ENCODE results near the gene UAP1. TPM values are rescaled to one million over a fixed set of nuclear protein-coding genes. Genes with fewer than 3 reads are reported as not detected.

UAP1 gene
- total and polyA plus RNA-seq, 8 donors = 38.7 to 53.8 (median 46.6) TPM

- no peak for TF ChIP-seq CTCF (IDR thresholded peaks at IDR 0.05)
- no peak overlapping the region for H3K27ac ChIP-seq
- 89 to 95% methylated on average over 5 of the region's 5 CpGs for WGBS, 2 donors
- intact Hi-C loops (cut with DNase I) = no loop called here
- FAIRE-seq (no peak), DNase-seq (no peak), ATAC-seq (no peak)
- H3K4me3 ChIP-seq = no peak overlapping the region
- no peaks in the 10 kb centered on the region for H3K27me3 ChIP-seq
- H3K36me3 ChIP-seq = peaks cover 0 to 63% (median 6%) of the 10 kb centered on the region in 3 donors
- H3K9me3 ChIP-seq = no peaks in the 10 kb centered on the region
- peaks cover 5 to 25% (median 9%) of the 10 kb centered on the region in 3 donors for H3K4me1 ChIP-seq
Observed at GRCh38 chr1:162587761-162588260, 26.3 kb downstream of the UAP1 start.

GRCh38 chr1:162590101-162590500 is 28.6 kb downstream of the UAP1 start:
- no peak overlapping the region for H3K4me3 ChIP-seq
- no peak for TF ChIP-seq CTCF (IDR thresholded peaks at IDR 0.05)
- no peak for FAIRE-seq
- peaks cover 0 to 66% (median 6%) of the 10 kb centered on the region in 3 donors for H3K36me3 ChIP-seq
- intact Hi-C loops (cut with DNase I) = no loop called here
- H3K4me1 ChIP-seq = peaks cover 5 to 20% (median 9%) of the 10 kb centered on the region in 3 donors
- no peaks in the 10 kb centered on the region for H3K9me3 ChIP-seq
- DNase-seq = no peak
- no peak for ATAC-seq
- no peak overlapping the region for H3K27ac ChIP-seq
- WGBS, 2 donors = 96 to 98% methylated on average over 3 of the region's 3 CpGs
- H3K27me3 ChIP-seq = no peaks in the 10 kb centered on the region

GRCh38 chr1:162590686-162591085 is 29.2 kb downstream of the UAP1 start:
- peaks cover 0 to 64% (median 6%) of the 10 kb centered on the region in 3 donors for H3K36me3 ChIP-seq
- H3K4me3 ChIP-seq = no peak overlapping the region
- TF ChIP-seq CTCF (IDR thresholded peaks at IDR 0.05) = no peak
- 97 to 100% methylated on average over 2 of the region's 2 CpGs for WGBS, 2 donors
- intact Hi-C loops (cut with DNase I) = no loop called here
- H3K9me3 ChIP-seq = no peaks in the 10 kb centered on the region
- H3K27me3 ChIP-seq = no peaks in the 10 kb centered on the region
- no peak for ATAC-seq
- H3K27ac ChIP-seq = no peak overlapping the region
- no peak for FAIRE-seq
- peaks cover 5 to 19% (median 9%) of the 10 kb centered on the region in 3 donors for H3K4me1 ChIP-seq
- no peak for DNase-seq

- 48 to 54% methylated on average over 2 of the region's 2 CpGs for WGBS, 2 donors
- peak in 3 of 4 donors; percentile 40 to 59 (median 49) for ATAC-seq
Observed at GRCh38 chr1:162596514-162597170, 35.1 kb downstream of the UAP1 start.

More at GRCh38 chr1:162596514-162597170, 35.1 kb downstream of the UAP1 start:
- intact Hi-C loops (cut with DNase I) = no loop called here
- peaks cover 0 to 52% (median 5%) of the 10 kb centered on the region in 3 donors for H3K36me3 ChIP-seq
- no peaks in the 10 kb centered on the region for H3K27me3 ChIP-seq
- no peak overlapping the region for H3K27ac ChIP-seq
- no peak for DNase-seq
- H3K4me3 ChIP-seq = no peak overlapping the region
- H3K9me3 ChIP-seq = no peaks in the 10 kb centered on the region
- peaks cover 4 to 5% (median 4%) of the 10 kb centered on the region in 3 donors for H3K4me1 ChIP-seq
- no peak for TF ChIP-seq CTCF (IDR thresholded peaks at IDR 0.05)
- no peak for FAIRE-seq
